Measurements from ENCODE around the gene GALK1.

GALK1 gene

GRCh38 chr17:75776386-75777295, 11.6 kb upstream of the GALK1 start:
- Histone ChIP-seq H3K4me3 (ENCODE audit: low read length) (no peak overlapping the region), H2AK5ac (ENCODE audit: low read length) (no peak overlapping the region), H3K4ac (ENCODE audit: low read depth, low read length) (no peak overlapping the region), H3K36me3 (ENCODE audit: control insufficient read depth, insufficient read depth, low read length) (peaks cover 7% of the 10 kb centered on the region), H3K4me2 (ENCODE audit: low read length) (peak overlapping the region; percentile 18), H3K27ac (ENCODE audit: low read depth, low read length) (no peak overlapping the region), H3K23ac (ENCODE audit: low read length) (no peak overlapping the region), H2BK5ac (ENCODE audit: low read length) (no peak overlapping the region), H3K18ac (ENCODE audit: low read length) (no peak overlapping the region), H3K79me2 (ENCODE audit: control insufficient read depth, insufficient read depth, low read length) (peaks cover 16% of the 10 kb centered on the region), H4K5ac (ENCODE audit: low read length) (no peak overlapping the region), H3K79me1 (ENCODE audit: low read length) (peaks cover 2% of the 10 kb centered on the region), H2BK15ac (replicated peaks; ENCODE audit: low read depth) (no peak overlapping the region), H4K8ac (ENCODE audit: low read depth, low read length) (no peak overlapping the region), H2BK120ac (ENCODE audit: low read depth, low read length) (no peak overlapping the region), H3K56ac (ENCODE audit: low read length) (no peak overlapping the region), H3K4me1 (ENCODE audit: control insufficient read depth, low read depth, low read length) (no peaks in the 10 kb centered on the region), H3K9ac (ENCODE audit: low read length) (peak overlapping the region; percentile 22), H3K27me3 (ENCODE audit: insufficient read depth, low read length, poor library complexity) (no peaks in the 10 kb centered on the region)
- no peak for DNase-seq
- no CpG with 5 or more reads among the region's 15 CpGs for WGBS (ENCODE audit: extremely low coverage, insufficient coverage, low lambda C conversion rate)

GRCh38 chr17:75774991-75775668, 10.1 kb upstream of the GALK1 start:
- no CpG with 5 or more reads among the region's 6 CpGs for WGBS (ENCODE audit: extremely low coverage, insufficient coverage, low lambda C conversion rate)
- no peak overlapping the region for H4K5ac ChIP-seq (ENCODE audit: low read length)
- H4K8ac ChIP-seq (ENCODE audit: low read depth, low read length), result no peak overlapping the region
- no peak overlapping the region for H3K4me3 ChIP-seq (ENCODE audit: low read length)
- H3K79me1 ChIP-seq (ENCODE audit: low read length), result peaks cover 2% of the 10 kb centered on the region
- H3K4ac ChIP-seq (ENCODE audit: low read depth, low read length), result no peak overlapping the region
- no peak overlapping the region for H3K27ac ChIP-seq (ENCODE audit: low read depth, low read length)
- no peaks in the 10 kb centered on the region for H3K27me3 ChIP-seq (ENCODE audit: insufficient read depth, low read length, poor library complexity)
- H2BK15ac ChIP-seq (replicated peaks; ENCODE audit: low read depth), result no peak overlapping the region
- peaks cover 7% of the 10 kb centered on the region for H3K36me3 ChIP-seq (ENCODE audit: control insufficient read depth, insufficient read depth, low read length)
- H3K56ac ChIP-seq (ENCODE audit: low read length), result no peak overlapping the region
- no peak overlapping the region for H3K18ac ChIP-seq (ENCODE audit: low read length)
- peaks cover 16% of the 10 kb centered on the region for H3K79me2 ChIP-seq (ENCODE audit: control insufficient read depth, insufficient read depth, low read length)
- no peak overlapping the region for H2BK120ac ChIP-seq (ENCODE audit: low read depth, low read length)
- DNase-seq, result peak; percentile 77
- no peak overlapping the region for H2AK5ac ChIP-seq (ENCODE audit: low read length)
- H3K9ac ChIP-seq (ENCODE audit: low read length), result no peak overlapping the region
- no peak overlapping the region for H3K23ac ChIP-seq (ENCODE audit: low read length)
- H3K4me1 ChIP-seq (ENCODE audit: control insufficient read depth, low read depth, low read length), result no peaks in the 10 kb centered on the region
- H3K4me2 ChIP-seq (ENCODE audit: low read length), result no peak overlapping the region
- no peak overlapping the region for H2BK5ac ChIP-seq (ENCODE audit: low read length)

DNA sequence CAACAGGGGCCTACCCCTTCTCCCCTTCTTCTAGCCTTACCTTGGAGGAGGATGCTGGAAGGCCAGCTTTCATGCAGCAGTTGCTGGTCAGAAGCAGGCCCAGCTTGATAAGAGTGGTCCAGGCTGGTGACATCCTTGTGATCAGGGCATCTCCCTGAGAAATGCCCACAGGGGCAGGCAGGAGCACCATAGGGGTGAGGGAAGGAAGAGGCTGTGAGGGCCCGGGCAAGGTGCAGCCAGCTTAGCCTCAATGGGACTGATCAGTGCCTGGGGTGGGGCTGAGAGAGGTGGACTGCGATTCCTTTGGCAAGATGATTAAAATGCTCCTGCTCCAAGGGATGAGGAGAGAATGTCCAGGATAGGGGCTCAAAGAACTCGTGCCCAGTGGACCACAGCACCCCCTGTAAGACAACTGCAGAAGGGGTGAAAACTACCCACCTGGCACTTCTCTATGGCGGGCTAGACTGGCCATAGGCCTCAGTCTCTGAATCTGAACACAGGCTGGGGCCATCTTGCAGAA, 9.5 kb upstream of the GALK1 start:
- H3K18ac ChIP-seq (ENCODE audit: low read length), result no peak overlapping the region
- no peak overlapping the region for H2BK15ac ChIP-seq (replicated peaks; ENCODE audit: low read depth)
- H3K56ac ChIP-seq (ENCODE audit: low read length), result no peak overlapping the region
- peaks cover 2% of the 10 kb centered on the region for H3K79me1 ChIP-seq (ENCODE audit: low read length)
- H3K4me3 ChIP-seq (ENCODE audit: low read length), result no peak overlapping the region
- H3K27ac ChIP-seq (ENCODE audit: low read depth, low read length), result no peak overlapping the region
- H3K79me2 ChIP-seq (ENCODE audit: control insufficient read depth, insufficient read depth, low read length), result peaks cover 16% of the 10 kb centered on the region
- no peak overlapping the region for H2BK120ac ChIP-seq (ENCODE audit: low read depth, low read length)
- WGBS (ENCODE audit: extremely low coverage, insufficient coverage, low lambda C conversion rate), result no CpG with 5 or more reads among the region's 4 CpGs
- DNase-seq, result no peak
- H3K23ac ChIP-seq (ENCODE audit: low read length), result no peak overlapping the region
- H4K5ac ChIP-seq (ENCODE audit: low read length), result no peak overlapping the region
- H3K27me3 ChIP-seq (ENCODE audit: insufficient read depth, low read length, poor library complexity), result no peaks in the 10 kb centered on the region
- H3K4ac ChIP-seq (ENCODE audit: low read depth, low read length), result no peak overlapping the region
- H2AK5ac ChIP-seq (ENCODE audit: low read length), result no peak overlapping the region
- H2BK5ac ChIP-seq (ENCODE audit: low read length), result no peak overlapping the region
- H3K9ac ChIP-seq (ENCODE audit: low read length), result no peak overlapping the region
- H3K4me1 ChIP-seq (ENCODE audit: control insufficient read depth, low read depth, low read length), result no peaks in the 10 kb centered on the region
- H3K4me2 ChIP-seq (ENCODE audit: low read length), result no peak overlapping the region
- no peak overlapping the region for H4K8ac ChIP-seq (ENCODE audit: low read depth, low read length)
- peaks cover 7% of the 10 kb centered on the region for H3K36me3 ChIP-seq (ENCODE audit: control insufficient read depth, insufficient read depth, low read length)

GRCh38 chr17:75773808-75774470, 8.9 kb upstream of the GALK1 start:
- H3K79me2 ChIP-seq (ENCODE audit: control insufficient read depth, insufficient read depth, low read length), result peaks cover 10% of the 10 kb centered on the region
- no peak overlapping the region for H2BK120ac ChIP-seq (ENCODE audit: low read depth, low read length)
- H3K27me3 ChIP-seq (ENCODE audit: insufficient read depth, low read length, poor library complexity), result no peaks in the 10 kb centered on the region
- H3K9ac ChIP-seq (ENCODE audit: low read length), result no peak overlapping the region
- no peak overlapping the region for H3K4me3 ChIP-seq (ENCODE audit: low read length)
- peaks cover 7% of the 10 kb centered on the region for H3K36me3 ChIP-seq (ENCODE audit: control insufficient read depth, insufficient read depth, low read length)
- peak; percentile 53 for DNase-seq
- H3K56ac ChIP-seq (ENCODE audit: low read length), result no peak overlapping the region
- no CpG with 5 or more reads among the region's 15 CpGs for WGBS (ENCODE audit: extremely low coverage, insufficient coverage, low lambda C conversion rate)
- no peak overlapping the region for H3K4me2 ChIP-seq (ENCODE audit: low read length)
- no peak overlapping the region for H4K5ac ChIP-seq (ENCODE audit: low read length)
- H3K23ac ChIP-seq (ENCODE audit: low read length), result no peak overlapping the region
- H3K4ac ChIP-seq (ENCODE audit: low read depth, low read length), result no peak overlapping the region
- H3K4me1 ChIP-seq (ENCODE audit: control insufficient read depth, low read depth, low read length), result no peaks in the 10 kb centered on the region
- H2BK15ac ChIP-seq (replicated peaks; ENCODE audit: low read depth), result no peak overlapping the region
- no peak overlapping the region for H2AK5ac ChIP-seq (ENCODE audit: low read length)
- H3K79me1 ChIP-seq (ENCODE audit: low read length), result peaks cover 2% of the 10 kb centered on the region
- H2BK5ac ChIP-seq (ENCODE audit: low read length), result no peak overlapping the region
- no peak overlapping the region for H4K8ac ChIP-seq (ENCODE audit: low read depth, low read length)
- H3K18ac ChIP-seq (ENCODE audit: low read length), result no peak overlapping the region
- no peak overlapping the region for H3K27ac ChIP-seq (ENCODE audit: low read depth, low read length)

DNA sequence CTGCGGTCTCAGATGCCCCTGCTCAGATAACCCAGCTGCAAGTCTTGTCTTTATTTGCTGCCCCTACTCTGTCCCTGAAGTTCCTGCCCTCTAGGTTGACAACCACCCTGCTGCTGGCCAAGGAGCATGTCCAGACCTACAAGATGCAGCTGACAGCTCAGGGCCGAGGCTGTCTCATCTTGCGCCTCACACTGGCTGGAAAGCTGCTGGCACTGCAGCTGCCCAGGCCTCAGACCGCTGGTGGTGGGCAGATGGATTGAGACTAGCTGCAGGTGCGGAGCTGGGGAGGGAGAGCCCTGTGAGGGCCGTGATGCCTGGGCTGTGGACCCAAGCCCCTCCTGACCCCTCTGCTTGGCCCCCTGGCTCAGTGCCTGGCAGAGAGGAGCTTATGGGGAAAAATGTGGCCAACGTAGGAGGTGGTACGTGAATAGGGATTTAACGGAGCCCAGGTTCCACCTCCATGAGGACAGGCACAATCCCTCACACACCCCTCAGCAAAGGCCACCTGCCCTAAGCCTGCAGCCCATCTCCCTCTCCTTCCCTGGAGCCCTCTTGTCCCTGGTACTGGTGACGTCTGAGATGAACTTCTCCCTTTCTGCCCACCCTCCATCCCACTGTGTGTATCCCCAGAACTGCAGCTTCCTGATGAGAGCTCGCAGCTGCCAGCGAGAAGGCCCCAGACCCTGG, 8.3 kb upstream of the GALK1 start:
- H3K27ac ChIP-seq (ENCODE audit: low read depth, low read length), result no peak overlapping the region
- peaks cover 7% of the 10 kb centered on the region for H3K36me3 ChIP-seq (ENCODE audit: control insufficient read depth, insufficient read depth, low read length)
- H2BK120ac ChIP-seq (ENCODE audit: low read depth, low read length), result no peak overlapping the region
- H3K4me3 ChIP-seq (ENCODE audit: low read length), result no peak overlapping the region
- no peak overlapping the region for H3K9ac ChIP-seq (ENCODE audit: low read length)
- H4K5ac ChIP-seq (ENCODE audit: low read length), result no peak overlapping the region
- no peak overlapping the region for H3K23ac ChIP-seq (ENCODE audit: low read length)
- H3K56ac ChIP-seq (ENCODE audit: low read length), result no peak overlapping the region
- no CpG with 5 or more reads among the region's 12 CpGs for WGBS (ENCODE audit: extremely low coverage, insufficient coverage, low lambda C conversion rate)
- no peaks in the 10 kb centered on the region for H3K4me1 ChIP-seq (ENCODE audit: control insufficient read depth, low read depth, low read length)
- no peak overlapping the region for H3K4me2 ChIP-seq (ENCODE audit: low read length)
- H3K4ac ChIP-seq (ENCODE audit: low read depth, low read length), result no peak overlapping the region
- H2AK5ac ChIP-seq (ENCODE audit: low read length), result no peak overlapping the region
- H3K79me2 ChIP-seq (ENCODE audit: control insufficient read depth, insufficient read depth, low read length), result peaks cover 3% of the 10 kb centered on the region
- H2BK5ac ChIP-seq (ENCODE audit: low read length), result no peak overlapping the region
- H2BK15ac ChIP-seq (replicated peaks; ENCODE audit: low read depth), result no peak overlapping the region
- no peak overlapping the region for H3K18ac ChIP-seq (ENCODE audit: low read length)
- H3K27me3 ChIP-seq (ENCODE audit: insufficient read depth, low read length, poor library complexity), result no peaks in the 10 kb centered on the region
- peak; percentile 12 for DNase-seq
- H3K79me1 ChIP-seq (ENCODE audit: low read length), result peaks cover 2% of the 10 kb centered on the region
- H4K8ac ChIP-seq (ENCODE audit: low read depth, low read length), result no peak overlapping the region

All from mesendoderm (in vitro differentiated cells).